IPS DF 6.9 (cell line): ENCODE data around the gene MPRIP.

ENCODE experiments used
- DNase-seq: peaks from one replicate; pipeline ENCODE4 v3.0.0-alpha.2; 2013; ENCODE audit warnings: low read depth, low spot score
- H3K27ac ChIP-seq: one replicate; pipeline ENCODE4 v1.5.1; 2013; ENCODE audit warnings: low read length, control low read depth
- H3K27me3 ChIP-seq: 2 replicates; pipeline ENCODE4 v1.6.1; 2013; ENCODE audit warnings: mild to moderate bottlenecking, low read length; ENCODE audit not compliant: control insufficient read depth, insufficient read depth
- H3K36me3 ChIP-seq: 2 replicates; pipeline ENCODE4 v1.6.1; 2013; ENCODE audit warnings: low read length; ENCODE audit not compliant: control insufficient read depth, insufficient read depth
- H3K4me1 ChIP-seq: 2 replicates; pipeline ENCODE4 v1.6.1; 2013; ENCODE audit warnings: low read length; ENCODE audit not compliant: control insufficient read depth, insufficient read depth
- H3K4me3 ChIP-seq: 2 replicates; pipeline ENCODE4 v1.5.1; 2013; ENCODE audit warnings: mild to moderate bottlenecking, low read length
- H3K9me3 ChIP-seq: 2 replicates; pipeline ENCODE4 v1.6.1; 2013; ENCODE audit warnings: low read length, inconsistent platforms; ENCODE audit not compliant: control insufficient read depth, insufficient read depth
- WGBS: extraction: QIAGEN DNeasy Blood & Tissue Kit; methylation state at CpG from one replicate; pipeline ENCODE4 v1.1.7; 2013; ENCODE audit warnings: mixed read lengths, missing lambda C conversion rate; ENCODE audit not compliant: insufficient read length, insufficient coverage; 5-methylcytosine and 5-hydroxymethylcytosine counted together

The MPRIP gene

GRCh38 chr17:17102176-17102575 lies 59.9 kb downstream of the MPRIP start:
- H3K36me3 ChIP-seq = no peaks in the 10 kb centered on the region
- H3K4me1 ChIP-seq = peaks cover 2% of the 10 kb centered on the region; the same call in 1 of the 2 replicates
- H3K27me3 ChIP-seq = no peaks in the 10 kb centered on the region
- no peak overlapping the region for H3K27ac ChIP-seq
- H3K4me3 ChIP-seq = no peak overlapping the region
- H3K9me3 ChIP-seq = no peaks in the 10 kb centered on the region
- WGBS = no CpG with 5 or more reads among the region's 6 CpGs
- DNase-seq = no peak

- Histone ChIP-seq H3K4me1 (peaks cover 2% of the 10 kb centered on the region; the same call in 1 of the 2 replicates), H3K36me3 (no peaks in the 10 kb centered on the region), H3K4me3 (no peak overlapping the region), H3K9me3 (no peaks in the 10 kb centered on the region), H3K27ac (no peak overlapping the region), H3K27me3 (no peaks in the 10 kb centered on the region)
- DNase-seq = no peak
- no CpG with 5 or more reads among the region's 6 CpGs for WGBS
Observed at GRCh38 chr17:17103160-17103559, 60.9 kb downstream of the MPRIP start.

DNA sequence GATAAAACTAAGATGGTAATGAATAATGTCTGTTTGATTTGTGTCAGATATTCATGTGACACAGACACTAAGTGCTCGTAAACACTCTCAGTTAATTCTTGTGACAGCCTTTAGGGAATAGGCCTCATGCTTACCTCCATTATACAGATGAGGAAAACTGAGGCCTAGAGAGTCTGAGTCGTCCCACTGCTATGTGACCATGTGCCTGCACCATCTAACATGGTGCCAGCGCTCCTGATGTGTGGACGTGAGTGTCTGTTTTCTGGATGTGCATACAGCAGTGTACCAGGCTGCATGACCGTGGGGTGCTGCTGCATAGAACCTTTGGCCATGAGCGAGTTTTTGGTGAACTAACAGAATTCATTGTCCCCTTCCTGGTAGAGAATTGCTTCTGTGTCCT lies 61.8 kb downstream of the MPRIP start:
- no peak overlapping the region for H3K27ac ChIP-seq
- H3K4me1 ChIP-seq = 0 out of 2 replicates have a peak, but pooled peaks cover 2% of the 10 kb centered on the region
- no peaks in the 10 kb centered on the region for H3K9me3 ChIP-seq
- no peaks in the 10 kb centered on the region for H3K36me3 ChIP-seq
- DNase-seq = no peak
- no peak overlapping the region for H3K4me3 ChIP-seq
- WGBS = no CpG with 5 or more reads among the region's 6 CpGs
- no peaks in the 10 kb centered on the region for H3K27me3 ChIP-seq

DNA sequence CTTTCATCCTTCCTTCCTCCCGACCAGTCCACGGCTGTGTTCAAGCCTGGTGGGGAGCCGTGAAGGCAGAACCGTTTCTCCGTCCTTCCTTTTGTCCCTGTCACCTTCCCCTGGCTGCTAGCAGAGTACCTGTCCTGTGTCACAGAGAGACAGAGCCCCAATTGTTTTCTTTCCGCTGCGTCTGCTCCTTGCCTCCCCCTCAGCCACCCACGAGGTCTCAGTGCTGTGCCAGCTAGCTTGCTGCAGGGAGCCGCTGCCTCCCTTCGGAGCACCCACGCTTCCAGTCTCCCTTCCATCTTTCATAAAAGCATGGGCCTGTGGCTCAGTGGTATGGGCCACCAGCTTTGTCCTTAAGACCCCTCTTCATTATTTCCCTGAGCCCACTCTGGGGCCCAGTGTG lies 62.2 kb downstream of the MPRIP start:
- Histone ChIP-seq H3K9me3 (no peaks in the 10 kb centered on the region), H3K4me3 (no peak overlapping the region), H3K27ac (no peak overlapping the region), H3K27me3 (no peaks in the 10 kb centered on the region), H3K36me3 (no peaks in the 10 kb centered on the region), H3K4me1 (0 out of 2 replicates have a peak, but pooled peaks cover 2% of the 10 kb centered on the region)
- WGBS = no CpG with 5 or more reads among the region's 11 CpGs
- DNase-seq = no peak

GRCh38 chr17:17105976-17106375 lies 63.7 kb downstream of the MPRIP start:
- no peaks in the 10 kb centered on the region for H3K27me3 ChIP-seq
- H3K4me1 ChIP-seq = 0 out of 2 replicates have a peak, but pooled peaks cover 2% of the 10 kb centered on the region
- no peaks in the 10 kb centered on the region for H3K9me3 ChIP-seq
- no peak overlapping the region for H3K4me3 ChIP-seq
- WGBS = no CpG with 5 or more reads among the region's 7 CpGs
- no peaks in the 10 kb centered on the region for H3K36me3 ChIP-seq
- no peak for DNase-seq
- no peak overlapping the region for H3K27ac ChIP-seq

DNA sequence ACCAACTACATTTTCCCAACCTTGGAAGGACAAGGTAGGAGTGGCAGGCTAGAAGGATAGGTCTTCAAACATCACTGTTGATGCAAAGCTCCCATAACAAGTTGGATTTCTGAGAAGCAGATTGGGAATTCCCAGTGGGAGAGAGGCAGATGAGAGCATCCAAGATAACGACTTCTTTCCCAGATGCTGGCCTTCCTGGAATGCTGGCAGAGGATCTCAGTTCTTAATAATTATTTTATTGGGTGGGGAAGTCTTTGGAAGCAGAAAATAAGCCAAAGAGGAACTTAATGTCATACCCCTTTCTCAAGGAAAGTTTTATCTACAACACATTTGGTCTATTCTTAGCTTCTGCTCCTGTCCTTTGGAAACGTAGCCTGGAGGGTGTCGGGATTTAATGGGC lies 64.5 kb downstream of the MPRIP start:
- Histone ChIP-seq H3K9me3 (no peaks in the 10 kb centered on the region), H3K27me3 (no peaks in the 10 kb centered on the region), H3K4me1 (0 out of 2 replicates have a peak, but pooled peaks cover 2% of the 10 kb centered on the region), H3K4me3 (no peak overlapping the region), H3K27ac (no peak overlapping the region), H3K36me3 (no peaks in the 10 kb centered on the region)
- DNase-seq = no peak
- WGBS = no CpG with 5 or more reads among the region's 3 CpGs

DNA sequence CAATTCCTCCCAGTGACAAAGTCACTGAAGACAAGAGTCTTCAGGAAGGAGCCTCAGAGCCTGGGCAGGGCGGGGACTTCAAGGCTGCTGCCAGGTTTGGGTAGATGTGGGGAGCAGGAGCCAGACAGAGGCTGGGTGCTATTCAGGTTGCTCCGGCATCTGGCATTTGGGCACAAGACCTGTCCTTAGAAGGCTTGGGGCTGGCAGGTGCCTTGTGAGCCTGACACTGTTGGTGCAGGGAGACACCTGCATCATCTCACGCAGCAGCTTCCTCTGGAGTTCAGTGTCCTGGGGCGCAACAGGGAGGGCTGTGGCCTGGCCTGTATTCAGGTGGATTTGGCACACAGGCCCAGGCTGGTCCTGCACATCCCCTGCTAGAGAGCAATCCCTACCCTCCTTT lies 65.0 kb downstream of the MPRIP start:
- no peak for DNase-seq
- no peaks in the 10 kb centered on the region for H3K27me3 ChIP-seq
- H3K4me1 ChIP-seq = 0 out of 2 replicates have a peak, but pooled peaks cover 2% of the 10 kb centered on the region
- no peak overlapping the region for H3K27ac ChIP-seq
- H3K4me3 ChIP-seq = no peak overlapping the region
- no peaks in the 10 kb centered on the region for H3K36me3 ChIP-seq
- no peaks in the 10 kb centered on the region for H3K9me3 ChIP-seq
- no CpG with 5 or more reads among the region's 4 CpGs for WGBS

GRCh38 chr17:17107891-17108431 lies 65.7 kb downstream of the MPRIP start:
- Histone ChIP-seq H3K36me3 (no peaks in the 10 kb centered on the region), H3K4me1 (0 out of 2 replicates have a peak, but pooled peaks cover 2% of the 10 kb centered on the region), H3K27ac (no peak overlapping the region), H3K4me3 (no peak overlapping the region), H3K27me3 (no peaks in the 10 kb centered on the region), H3K9me3 (no peaks in the 10 kb centered on the region)
- DNase-seq = no peak
- WGBS = no CpG with 5 or more reads among the region's 7 CpGs

DNA sequence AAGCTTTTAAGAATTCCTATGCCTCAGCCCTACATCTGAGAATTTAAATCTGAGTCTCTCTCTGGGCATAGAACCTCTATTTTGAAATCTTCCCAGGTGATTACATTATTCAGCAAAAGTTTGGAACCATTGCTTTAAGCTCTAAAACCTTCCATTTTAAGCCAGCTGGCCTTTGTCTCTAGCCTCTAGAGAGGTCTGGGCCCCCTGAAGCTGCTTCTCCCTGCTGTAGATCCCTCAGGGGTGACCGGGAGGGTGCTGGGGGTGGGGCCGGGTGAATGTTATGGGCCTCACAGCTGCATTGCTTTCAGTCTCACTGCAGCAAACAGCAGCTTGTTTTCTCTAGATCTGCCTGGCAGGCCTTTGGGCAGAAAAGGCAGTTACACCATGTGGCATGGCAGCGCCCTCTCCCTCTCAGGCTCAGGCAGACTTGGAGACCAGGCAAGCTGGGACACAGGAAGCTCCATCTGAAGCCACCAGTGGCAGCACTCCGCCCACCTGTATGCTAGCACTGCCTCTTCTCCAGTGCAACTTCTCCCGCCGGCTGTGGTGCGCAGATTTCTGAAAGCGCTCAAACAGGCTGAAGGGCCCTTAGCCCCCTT lies 66.3 kb downstream of the MPRIP start:
- DNase-seq = no peak
- no peaks in the 10 kb centered on the region for H3K27me3 ChIP-seq
- WGBS = no CpG with 5 or more reads among the region's 8 CpGs
- H3K9me3 ChIP-seq = no peaks in the 10 kb centered on the region
- no peak overlapping the region for H3K4me3 ChIP-seq
- no peaks in the 10 kb centered on the region for H3K36me3 ChIP-seq
- no peak overlapping the region for H3K27ac ChIP-seq
- 0 out of 2 replicates have a peak, but pooled peaks cover 2% of the 10 kb centered on the region for H3K4me1 ChIP-seq

GRCh38 chr17:17109256-17109655 lies 67.0 kb downstream of the MPRIP start:
- H3K36me3 ChIP-seq = no peaks in the 10 kb centered on the region
- no peaks in the 10 kb centered on the region for H3K27me3 ChIP-seq
- H3K4me1 ChIP-seq = 0 out of 2 replicates have a peak, but pooled peaks cover 2% of the 10 kb centered on the region
- H3K27ac ChIP-seq = no peak overlapping the region
- DNase-seq = no peak
- WGBS = no CpG with 5 or more reads among the region's 4 CpGs
- H3K9me3 ChIP-seq = no peaks in the 10 kb centered on the region
- H3K4me3 ChIP-seq = no peak overlapping the region

DNA sequence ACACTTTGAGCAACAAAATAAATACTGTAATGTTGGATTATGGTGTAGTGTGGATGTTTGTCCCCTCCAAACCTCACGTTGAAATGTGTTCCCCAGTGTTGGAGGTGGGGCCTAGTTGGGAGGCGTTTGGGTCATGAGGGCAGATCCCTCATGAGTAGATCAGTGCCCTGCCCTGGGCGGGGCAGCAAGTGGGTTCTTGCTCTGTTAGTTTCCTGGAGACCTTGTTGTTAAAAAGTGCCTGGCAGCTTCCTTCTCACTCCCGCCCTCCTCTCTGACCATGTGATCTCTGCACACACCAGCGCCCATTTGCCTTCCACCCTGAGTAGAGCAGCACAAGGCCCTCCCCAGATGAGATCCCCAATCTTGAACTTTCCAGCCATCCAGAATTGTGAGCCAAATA lies 67.7 kb downstream of the MPRIP start:
- Histone ChIP-seq H3K36me3 (no peaks in the 10 kb centered on the region), H3K27me3 (no peaks in the 10 kb centered on the region), H3K4me1 (0 out of 2 replicates have a peak, but pooled peaks cover 2% of the 10 kb centered on the region), H3K9me3 (no peaks in the 10 kb centered on the region), H3K4me3 (no peak overlapping the region), H3K27ac (no peak overlapping the region)
- DNase-seq = no peak
- no CpG with 5 or more reads among the region's 5 CpGs for WGBS
